Stimulated activated CD8-positive, alpha-beta memory T cell treated with anti-CD3 and anti-CD28 coated beads, Interleukin-4, amount 100 ng/mL, for 1 hour (primary cell): ENCODE measurements around the gene OTC.

Experiments used
- DNase-seq, 2 donors: peaks; one replicate each; pipeline ENCODE4 v3.0.0-alpha.2; 2020; ENCODE audit warnings: low read depth in 2 of 2, low spot score in 1 of 2

The OTC gene

GRCh38 chrX:38352362-38352761 lies at the start of gene OTC:
TSS of gene OTC (plus strand) at chrX:38352604. CDS start at chrX:38352697, 93 bp downstream.
- no peak for DNase-seq

GRCh38 chrX:38304010-38304409 lies 48.4 kb upstream of the OTC start:
- DNase-seq, result no peak

GRCh38 chrX:38305971-38306370 lies 46.4 kb upstream of the OTC start:
- DNase-seq, result no peak

- no peak for DNase-seq
These were observed 40.7 kb upstream of the OTC start for GRCh38 chrX:38311743-38312142.

GRCh38 chrX:38312436-38312835 lies 40.0 kb upstream of the OTC start:
- no peak for DNase-seq

GRCh38 chrX:38313190-38313589 lies 39.2 kb upstream of the OTC start:
- no peak for DNase-seq

- DNase-seq, result no peak
These were observed 37.2 kb upstream of the OTC start for GRCh38 chrX:38315186-38315585.

GRCh38 chrX:38318196-38318595 lies 34.2 kb upstream of the OTC start:
- no peak for DNase-seq

- no peak for DNase-seq
These were observed 33.8 kb upstream of the OTC start for GRCh38 chrX:38318606-38319005.

- no peak for DNase-seq
These were observed 31.6 kb upstream of the OTC start for GRCh38 chrX:38320819-38321218.

GRCh38 chrX:38326086-38326485 lies 26.3 kb upstream of the OTC start:
- no peak for DNase-seq

- DNase-seq, result peak; percentile 67 to 78
These were observed 25.2 kb upstream of the OTC start, which contains the start of gene RPGR for GRCh38 chrX:38327007-38327774. TSS of gene RPGR (minus strand) at chrX:38327509. CDS start at chrX:38327367, 142 bp downstream.

GRCh38 chrX:38327775-38328081 lies 24.7 kb upstream of the OTC start:
- DNase-seq, result no peak

GRCh38 chrX:38332505-38332904 lies 19.9 kb upstream of the OTC start:
- DNase-seq, result no peak

- no peak for DNase-seq
These were observed 17.0 kb upstream of the OTC start for GRCh38 chrX:38335382-38335781.

- no peak for DNase-seq
These were observed 15.7 kb upstream of the OTC start for GRCh38 chrX:38336538-38337240.

- no peak for DNase-seq
These were observed 11.0 kb upstream of the OTC start for GRCh38 chrX:38341442-38341841.

- no peak for DNase-seq
These were observed 9.3 kb upstream of the OTC start for GRCh38 chrX:38342853-38343778.

GRCh38 chrX:38346150-38346549 lies 6.3 kb upstream of the OTC start:
- no peak for DNase-seq

- DNase-seq, result no peak
These were observed 5.3 kb upstream of the OTC start for GRCh38 chrX:38347136-38347535.

GRCh38 chrX:38351346-38351745 lies 1.1 kb upstream of the OTC start:
- DNase-seq, result no peak

- no peak for DNase-seq
These were observed 4.0 kb downstream of the OTC start for GRCh38 chrX:38356401-38356800.
